ENCODE data around the gene SUB1. TPM values are rescaled to one million over a fixed set of nuclear protein-coding genes. Genes with fewer than 3 reads are reported as not detected.

SUB1 gene
- total RNA-seq, 4 donors from 2014 or later: 142 to 466 (median 206) TPM

GRCh38 chr5:32612134-32612888, 27.0 kb downstream of the SUB1 start:
- TF ChIP-seq CTCF (IDR thresholded peaks at IDR 0.05; ENCODE audit: low read depth): no peak

- no peak for TF ChIP-seq CTCF (IDR thresholded peaks at IDR 0.05; ENCODE audit: low read depth)
Observed at GRCh38 chr5:32613050-32613672, 27.8 kb downstream of the SUB1 start.

GRCh38 chr5:32615236-32615635, 29.9 kb downstream of the SUB1 start:
- no peak for TF ChIP-seq CTCF (IDR thresholded peaks at IDR 0.05; ENCODE audit: low read depth)

GRCh38 chr5:32618962-32619361, 33.6 kb downstream of the SUB1 start:
- no peak for TF ChIP-seq CTCF (IDR thresholded peaks at IDR 0.05; ENCODE audit: low read depth)

- TF ChIP-seq CTCF (IDR thresholded peaks at IDR 0.05; ENCODE audit: low read depth): no peak
Observed at GRCh38 chr5:32621256-32621655, 35.9 kb downstream of the SUB1 start.

GRCh38 chr5:32625106-32625505, 39.7 kb downstream of the SUB1 start:
- TF ChIP-seq CTCF (IDR thresholded peaks at IDR 0.05; ENCODE audit: low read depth): no peak

GRCh38 chr5:32625547-32625946, 40.2 kb downstream of the SUB1 start:
- no peak for TF ChIP-seq CTCF (IDR thresholded peaks at IDR 0.05; ENCODE audit: low read depth)
